Measurements from ENCODE around the gene OASL. TPM values are rescaled to one million over a fixed set of nuclear protein-coding genes. Genes with fewer than 3 reads are reported as not detected.

The OASL gene
- total and polyA plus RNA-seq, 10 of the 15 experiments (the other 5 are each of a cell fraction or from before 2014, with no cell fraction given), result 2.3 to 9.1 (median 2.7) TPM

DNA sequence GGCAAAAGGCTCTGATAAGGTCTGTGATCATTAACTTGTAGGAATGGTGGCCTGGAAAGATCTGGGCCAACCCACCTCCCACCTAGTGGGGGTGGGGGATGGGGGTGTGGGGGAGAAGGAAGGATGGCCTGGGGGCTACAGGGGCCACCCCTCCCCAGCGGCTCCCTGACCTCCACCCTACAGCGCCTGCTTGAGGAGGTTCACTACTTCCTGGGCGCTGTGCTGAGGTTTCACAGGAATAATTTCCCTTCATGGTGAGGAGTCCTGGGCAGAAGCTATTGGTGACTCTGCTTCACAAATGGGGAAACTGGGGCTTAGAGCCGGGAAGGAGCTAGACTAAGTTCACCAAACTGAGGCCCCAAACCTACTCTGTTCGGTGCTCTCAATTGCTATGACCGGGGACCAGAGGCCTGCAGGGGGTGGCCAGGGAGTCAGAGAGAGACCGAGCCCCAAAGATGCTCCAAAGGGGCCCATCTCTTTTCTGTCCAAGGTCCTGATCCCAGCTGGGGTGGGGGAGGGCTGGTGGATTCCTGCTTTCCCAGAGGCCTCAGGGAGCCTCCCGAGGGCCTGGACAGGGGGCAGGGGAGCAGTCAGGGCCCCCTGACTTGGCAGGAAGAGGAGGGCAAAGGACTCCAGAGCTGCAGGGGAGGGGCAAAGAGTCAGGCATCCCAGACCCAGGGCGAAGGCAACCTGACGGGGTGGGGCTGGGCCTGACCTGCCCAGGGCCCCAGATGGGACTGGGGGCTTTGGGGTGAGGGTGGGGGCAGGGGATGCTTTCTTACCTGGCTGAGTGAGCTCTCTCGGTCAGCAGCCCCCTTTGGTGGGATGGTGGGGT, 59.0 kb downstream of the OASL start:
- POLR2A ChIA-PET, result no interaction called here
- CTCF ChIA-PET, result interaction anchor here (0.8 to 2.2 kb wide), 2 partner anchors 8 to 39 kb away, joined by 3 to 10 read pairs; no protein-coding TSS in a partner anchor
- in situ Hi-C loops (cut with MboI), result no loop called here
- ATAC-seq (no peak), FAIRE-seq (no peak), DNase-seq (ENCODE audit: low read depth, low spot score) (no peak)
- SMC1A ChIA-PET (ENCODE audit: uncharacterized antibody, unreplicated experiment), result interaction anchor here (1.4 kb wide), 1 partner anchor 8 kb away, joined by 4 read pairs; no protein-coding TSS in a partner anchor
- Histone ChIP-seq H3K9me3 (replicated peaks; ENCODE audit: control insufficient read depth, insufficient read depth, low read length) (no peaks in the 10 kb centered on the region), H3K27me3 (replicated peaks in 1 of 2; ENCODE audit: control insufficient read depth in 2 of 2, insufficient read depth in 2 of 2, low read length in 1 of 2) (no peaks in the 10 kb centered on the region), H4K20me1 (ENCODE audit: control insufficient read depth, insufficient read depth) (no peaks in the 10 kb centered on the region), H3K36me3 (ENCODE audit: control insufficient read depth in 2 of 2, insufficient read depth in 2 of 2, low read length in 1 of 2) (no peaks in the 10 kb centered on the region), H3K4me1 (ENCODE audit: control insufficient read depth, insufficient read depth, low read length) (no peaks in the 10 kb centered on the region), H3K79me2 (ENCODE audit: control insufficient read depth, insufficient read depth, low read length) (no peaks in the 10 kb centered on the region), H3K4me2 (ENCODE audit: control insufficient read depth, insufficient read depth) (no peak overlapping the region), H2AFZ (ENCODE audit: control insufficient read depth, low read depth, low read length) (no peak overlapping the region), H3K27ac (ENCODE audit: control insufficient read depth, insufficient read depth) (no peak overlapping the region), H3K9ac (ENCODE audit: control insufficient read depth, insufficient read depth, low read length) (no peak overlapping the region), H3K4me3 (no peak overlapping the region)
- BruUV-seq (replicated peaks), result no TSS peak
- WGBS (ENCODE audit: insufficient coverage, insufficient replicate concordance, low lambda C conversion rate, missing lambda C conversion rate), result 51% methylated on average over 9 of the region's 11 CpGs
- RAD21 ChIA-PET (ENCODE audit: unreplicated experiment), result interaction anchor here (2.6 kb wide), 1 partner anchor 8 kb away, joined by 7 read pairs; no protein-coding TSS in a partner anchor
- TF ChIP-seq IKZF1 (conservative IDR thresholded peaks at IDR 0.05) (no peak), TCF7 (IDR thresholded peaks at IDR 0.05; ENCODE audit: borderline replicate concordance) (no peak), ZZZ3 (IDR thresholded peaks at IDR 0.05; ENCODE audit: control insufficient read depth, insufficient read length, low read depth) (no peak), CBX3 (IDR thresholded peaks at IDR 0.05; ENCODE audit: borderline replicate concordance, low read depth) (no peak), POU2F2 (IDR thresholded peaks at IDR 0.05; ENCODE audit: borderline replicate concordance, low read depth, low read length) (no peak), STAT3 (IDR thresholded peaks at IDR 0.05; ENCODE audit: low read depth, low read length) (no peak)
- TF ChIP-seq, protein P1, sequence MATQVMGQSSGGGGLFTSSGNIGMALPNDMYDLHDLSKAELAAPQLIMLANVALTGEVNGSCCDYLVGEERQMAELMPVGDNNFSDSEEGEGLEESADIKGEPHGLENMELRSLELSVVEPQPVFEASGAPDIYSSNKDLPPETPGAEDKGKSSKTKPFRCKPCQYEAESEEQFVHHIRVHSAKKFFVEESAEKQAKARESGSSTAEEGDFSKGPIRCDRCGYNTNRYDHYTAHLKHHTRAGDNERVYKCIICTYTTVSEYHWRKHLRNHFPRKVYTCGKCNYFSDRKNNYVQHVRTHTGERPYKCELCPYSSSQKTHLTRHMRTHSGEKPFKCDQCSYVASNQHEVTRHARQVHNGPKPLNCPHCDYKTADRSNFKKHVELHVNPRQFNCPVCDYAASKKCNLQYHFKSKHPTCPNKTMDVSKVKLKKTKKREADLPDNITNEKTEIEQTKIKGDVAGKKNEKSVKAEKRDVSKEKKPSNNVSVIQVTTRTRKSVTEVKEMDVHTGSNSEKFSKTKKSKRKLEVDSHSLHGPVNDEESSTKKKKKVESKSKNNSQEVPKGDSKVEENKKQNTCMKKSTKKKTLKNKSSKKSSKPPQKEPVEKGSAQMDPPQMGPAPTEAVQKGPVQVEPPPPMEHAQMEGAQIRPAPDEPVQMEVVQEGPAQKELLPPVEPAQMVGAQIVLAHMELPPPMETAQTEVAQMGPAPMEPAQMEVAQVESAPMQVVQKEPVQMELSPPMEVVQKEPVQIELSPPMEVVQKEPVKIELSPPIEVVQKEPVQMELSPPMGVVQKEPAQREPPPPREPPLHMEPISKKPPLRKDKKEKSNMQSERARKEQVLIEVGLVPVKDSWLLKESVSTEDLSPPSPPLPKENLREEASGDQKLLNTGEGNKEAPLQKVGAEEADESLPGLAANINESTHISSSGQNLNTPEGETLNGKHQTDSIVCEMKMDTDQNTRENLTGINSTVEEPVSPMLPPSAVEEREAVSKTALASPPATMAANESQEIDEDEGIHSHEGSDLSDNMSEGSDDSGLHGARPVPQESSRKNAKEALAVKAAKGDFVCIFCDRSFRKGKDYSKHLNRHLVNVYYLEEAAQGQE (IDR thresholded peaks at IDR 0.05; ENCODE audit: low read depth, low read length), result peak; percentile 47; the same call in 1 of the 2 replicates
- intact Hi-C loops (cut with micrococcal nuclease; ENCODE audit: unreplicated experiment), result no loop called here

All from GM12878 (cell line).